K562 (cell line): ENCODE data around the gene A1CF. TPM values are rescaled to one million over a fixed set of nuclear protein-coding genes. Genes with fewer than 3 reads are reported as not detected.

ENCODE experiments used
- ATAC-seq: fragments of 200-7000 bp; cut with Tn5 transposase; 3 replicates; pipeline ENCODE4 v1.9.1; 2020; ENCODE audit warnings: moderate library complexity
- BruUV-seq: library from RNA; stranded (reverse); fragments of 400-500 nt; replicated peaks from 2 replicates; lab custom pipeline; 2021; lab: Mats Ljungman, UMichigan
- CTCF ChIA-PET: fragments of 300-600 bp; formaldehyde crosslinking; extraction: SDS; loops from one replicate; lab custom pipeline; 2021; ENCODE audit warnings: low intra/inter-chr PET ratio; lab: Yijun Ruan, JAX
- POLR2A ChIA-PET: fragments of 300-600, 350-650 bp; sonication (Branson Sonifier 250); formaldehyde crosslinking; extraction: SDS; loops from one replicate; lab custom pipeline; 2021; ENCODE audit warnings: antibody characterized with exemption, inconsistent platforms; lab: Yijun Ruan, JAX
- DNase-seq, 4 experiments: peaks; one replicate each; pipeline versions ENCODE4 v3.0.0 to v3.0.0-alpha.2; 2011 to 2018; ENCODE audit warnings: low spot score in 3 of 4, mixed read lengths in 3 of 4; ENCODE audit errors: extremely low read depth in 1 of 4
- FAIRE-seq: peaks from 2 replicates; lab custom pipeline; 2011; peaks lifted over from hg19 to GRCh38; lab: Jason Lieb, UNC
- H2AFZ ChIP-seq: 2 replicates; pipeline ENCODE4 v1.6.0; 2011; ENCODE audit warnings: low read depth, low read length, control low read depth, inconsistent platforms
- H3K27ac ChIP-seq: fragments of 200-600 bp; 3 replicates; pipeline ENCODE4 v1.8.0; 2011; ENCODE audit warnings: low read depth, mild to moderate bottlenecking, control low read depth, inconsistent platforms, low read length, moderate library complexity, mixed read lengths; ENCODE audit errors: extremely low read depth
- H3K27me3 ChIP-seq, 2 experiments: fragments of 300-600 bp in 1 of 2; 2 replicates in 1 of 2; 3 replicates in 1 of 2; pipeline versions ENCODE4 v1.6.0 to v1.8.0; 2011; ENCODE audit warnings: inconsistent platforms in 2 of 2, low read length in 2 of 2, mild to moderate bottlenecking in 1 of 2, mixed read lengths in 1 of 2, moderate library complexity in 1 of 2; ENCODE audit not compliant: control insufficient read depth in 2 of 2, insufficient read depth in 2 of 2
- H3K36me3 ChIP-seq: fragments of 300-600 bp; 3 replicates; pipeline ENCODE4 v1.8.0; 2011; ENCODE audit warnings: mild to moderate bottlenecking, low read length, inconsistent platforms; ENCODE audit not compliant: control insufficient read depth, insufficient read depth
- H3K4me1 ChIP-seq, 2 experiments: fragments of 200-600 bp in 1 of 2; replicated peaks in 1 of 2; 2 replicates in 1 of 2; 3 replicates in 1 of 2; pipeline versions ENCODE4 v1.5.1 to v1.8.0; 2011; ENCODE audit warnings: inconsistent platforms in 2 of 2, low read length in 2 of 2, mild to moderate bottlenecking in 1 of 2, mixed read lengths in 1 of 2, moderate library complexity in 1 of 2; ENCODE audit not compliant: control insufficient read depth in 2 of 2, insufficient read depth in 2 of 2
- H3K4me2 ChIP-seq: 2 replicates; pipeline ENCODE4 v1.6.1; 2011; ENCODE audit warnings: low read length, control low read depth, inconsistent platforms, mixed read lengths; ENCODE audit not compliant: insufficient read depth
- H3K4me3 ChIP-seq: fragments of 200-600 bp; sonication (generic), shearing (Covaris generic); 2 replicates; pipeline ENCODE4 v1.5.1; 2016; ENCODE audit warnings: control low read depth, inconsistent platforms
- H3K79me2 ChIP-seq: fragments of 200-600 bp; 3 replicates; pipeline ENCODE4 v1.8.0; 2011; ENCODE audit warnings: low read length, inconsistent platforms; ENCODE audit not compliant: control insufficient read depth, insufficient read depth
- H3K9ac ChIP-seq, 2 experiments: 2 replicates each; pipeline versions ENCODE4 v1.6.0 to v1.6.1; 2011; ENCODE audit warnings: low read depth in 2 of 2, low read length in 2 of 2, control low read depth in 1 of 2, inconsistent platforms in 1 of 2, mild to moderate bottlenecking in 1 of 2, mixed read lengths in 1 of 2; ENCODE audit not compliant: insufficient read depth in 1 of 2
- H3K9me1 ChIP-seq: one replicate; pipeline ENCODE4 v1.6.0; 2011; ENCODE audit warnings: inconsistent platforms, mild to moderate bottlenecking, low read length, moderate library complexity; ENCODE audit not compliant: control insufficient read depth, insufficient read depth
- H3K9me3 ChIP-seq: replicated peaks from 2 replicates; pipeline ENCODE4 v1.5.1; 2011; ENCODE audit warnings: low read depth, low read length, inconsistent platforms; ENCODE audit not compliant: control insufficient read depth, insufficient read depth
- H4K20me1 ChIP-seq: replicated peaks from 2 replicates; pipeline ENCODE4 v1.6.1; 2011; ENCODE audit warnings: low read length, inconsistent platforms, mixed read lengths; ENCODE audit not compliant: control insufficient read depth, insufficient read depth
- WGBS: fragments of 100-300 bp; shearing (Covaris generic); methylation state at CpG from one replicate; pipeline ENCODE4 v1.1.6; 2016; ENCODE audit warnings: low coverage, mixed read lengths; ENCODE audit not compliant: insufficient coverage; ENCODE audit errors: missing lambda C conversion rate; 5-methylcytosine and 5-hydroxymethylcytosine counted together
- in situ Hi-C: fragments of 300-500 bp; cut with MboI; formaldehyde crosslinking; loops from 4 replicates; pipeline ENCODE4 v1.15.0; 2018; ENCODE audit warnings: inconsistent platforms, mixed read lengths
- intact Hi-C: fragments of 100-400 bp; cut with micrococcal nuclease; formaldehyde crosslinking; loops from 2 replicates; pipeline ENCODE4 v1.14.2; 2022
- polyA plus RNA-seq, 8 experiments: library from polyadenylated mRNA; depleted of rRNA in 4 of 8; stranded (reverse) in 5 of 8; unstranded in 3 of 8; fragments of >200 nt; fragmentation: Nextera tagmentation in 2 of 8; fragmentation: Illumina TruSeq in 1 of 8; extraction: Ambion mirVana in 2 of 8; extraction: Trizol in 1 of 8; gene quantifications; 2 replicates each; pipeline versions ENCODE4 v1.2.1 to v1.2.3, GENCODE V29; 2011 to 2014; ENCODE audit warnings: inconsistent platforms in 1 of 8, missing spikeins in 1 of 8
- total RNA-seq, 7 experiments: library from RNA; depleted of rRNA in 6 of 7; stranded (reverse); fragments of >200 nt in 6 of 7; fragmentation: Illumina TruSeq in 2 of 7; extraction: Trizol in 2 of 7; gene quantifications; 2 replicates each; pipeline versions ENCODE4 v1.2.1 to v1.2.3, GENCODE V29; 2011 to 2021; ENCODE audit warnings: low replicate concordance in 1 of 7
- TF ChIP-seq, protein P1 (sequence below): sonication (generic); formaldehyde crosslinking; IDR thresholded peaks from 2 replicates; pipeline ENCODE4 v1.8.1; 2023; ENCODE audit warnings: missing genetic modification reagents, mild to moderate bottlenecking, borderline replicate concordance
- TF ChIP-seq, protein P2 (sequence below): fragments of 200-800 bp; sonication (Bioruptor generic); IDR thresholded peaks from 2 replicates; pipeline ENCODE4 v1.6.1; 2017; ENCODE audit warnings: missing genetic modification characterization, missing compliant biosample characterization
- TF ChIP-seq, protein P3 (sequence below): fragments of 250-450 bp; sonication (Bioruptor Pico); IDR thresholded peaks from 2 replicates; pipeline ENCODE4 v1.5.0; 2020; ENCODE audit warnings: mild to moderate bottlenecking, borderline replicate concordance

A1CF gene
- total and polyA plus RNA-seq, 9 of the 15 experiments (the other 6 are each of a cell fraction or from before 2014, with no cell fraction given): 0.11 TPM; not detected in 8

- TF ChIP-seq, protein P1, sequence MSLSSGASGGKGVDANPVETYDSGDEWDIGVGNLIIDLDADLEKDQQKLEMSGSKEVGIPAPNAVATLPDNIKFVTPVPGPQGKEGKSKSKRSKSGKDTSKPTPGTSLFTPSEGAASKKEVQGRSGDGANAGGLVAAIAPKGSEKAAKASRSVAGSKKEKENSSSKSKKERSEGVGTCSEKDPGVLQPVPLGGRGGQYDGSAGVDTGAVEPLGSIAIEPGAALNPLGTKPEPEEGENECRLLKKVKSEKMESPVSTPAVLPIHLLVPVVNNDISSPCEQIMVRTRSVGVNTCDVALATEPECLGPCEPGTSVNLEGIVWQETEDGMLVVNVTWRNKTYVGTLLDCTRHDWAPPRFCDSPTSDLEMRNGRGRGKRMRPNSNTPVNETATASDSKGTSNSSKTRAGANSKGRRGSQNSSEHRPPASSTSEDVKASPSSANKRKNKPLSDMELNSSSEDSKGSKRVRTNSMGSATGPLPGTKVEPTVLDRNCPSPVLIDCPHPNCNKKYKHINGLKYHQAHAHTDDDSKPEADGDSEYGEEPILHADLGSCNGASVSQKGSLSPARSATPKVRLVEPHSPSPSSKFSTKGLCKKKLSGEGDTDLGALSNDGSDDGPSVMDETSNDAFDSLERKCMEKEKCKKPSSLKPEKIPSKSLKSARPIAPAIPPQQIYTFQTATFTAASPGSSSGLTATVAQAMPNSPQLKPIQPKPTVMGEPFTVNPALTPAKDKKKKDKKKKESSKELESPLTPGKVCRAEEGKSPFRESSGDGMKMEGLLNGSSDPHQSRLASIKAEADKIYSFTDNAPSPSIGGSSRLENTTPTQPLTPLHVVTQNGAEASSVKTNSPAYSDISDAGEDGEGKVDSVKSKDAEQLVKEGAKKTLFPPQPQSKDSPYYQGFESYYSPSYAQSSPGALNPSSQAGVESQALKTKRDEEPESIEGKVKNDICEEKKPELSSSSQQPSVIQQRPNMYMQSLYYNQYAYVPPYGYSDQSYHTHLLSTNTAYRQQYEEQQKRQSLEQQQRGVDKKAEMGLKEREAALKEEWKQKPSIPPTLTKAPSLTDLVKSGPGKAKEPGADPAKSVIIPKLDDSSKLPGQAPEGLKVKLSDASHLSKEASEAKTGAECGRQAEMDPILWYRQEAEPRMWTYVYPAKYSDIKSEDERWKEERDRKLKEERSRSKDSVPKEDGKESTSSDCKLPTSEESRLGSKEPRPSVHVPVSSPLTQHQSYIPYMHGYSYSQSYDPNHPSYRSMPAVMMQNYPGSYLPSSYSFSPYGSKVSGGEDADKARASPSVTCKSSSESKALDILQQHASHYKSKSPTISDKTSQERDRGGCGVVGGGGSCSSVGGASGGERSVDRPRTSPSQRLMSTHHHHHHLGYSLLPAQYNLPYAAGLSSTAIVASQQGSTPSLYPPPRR (CRISPR knock-in tag): no peak
Observed at GRCh38 chr10:50857579-50857978, 27.8 kb downstream of the A1CF start (continued).

DNA sequence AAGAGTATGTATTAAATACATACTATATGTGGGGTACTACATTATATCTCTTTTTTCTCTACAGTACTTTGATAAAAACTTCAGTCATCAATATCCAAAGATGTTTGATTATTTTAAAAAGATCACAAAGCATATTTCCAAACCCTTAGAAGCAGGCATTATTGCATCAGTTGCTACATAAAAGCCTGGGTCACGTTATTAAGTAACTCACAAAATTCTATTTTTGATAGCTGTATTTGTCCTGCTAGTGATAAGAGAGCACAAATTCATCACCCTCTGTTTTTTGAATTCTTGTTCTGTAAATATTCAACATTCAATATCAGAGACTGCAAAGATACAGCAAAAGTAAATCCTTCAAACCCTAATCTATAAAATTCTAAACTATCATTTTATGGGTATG lies 30.0 kb downstream of the A1CF start:
- in situ Hi-C loops: no loop called here
- Histone ChIP-seq H3K4me2 (no peak overlapping the region), H3K4me1 (no peaks in the 10 kb centered on the region), H3K27me3 (no peaks in the 10 kb centered on the region), H3K9me1 (no peaks in the 10 kb centered on the region), H3K9me3 (no peaks in the 10 kb centered on the region), H4K20me1 (no peaks in the 10 kb centered on the region), H2AFZ (no peak overlapping the region), H3K79me2 (no peaks in the 10 kb centered on the region), H3K36me3 (no peaks in the 10 kb centered on the region), H3K9ac (no peak overlapping the region), H3K4me3 (no peak overlapping the region), H3K27ac (no peak overlapping the region)
- no peak for DNase-seq
- POLR2A ChIA-PET: no interaction called here
- intact Hi-C loops: no loop called here
- ATAC-seq: no peak
- no peak for FAIRE-seq
- no TSS peak for BruUV-seq
- CTCF ChIA-PET: no interaction called here
- whole genome bisulfite sequencing: 0% methylated on average over 1 of the region's 1 CpG
- TF ChIP-seq, protein P2, sequence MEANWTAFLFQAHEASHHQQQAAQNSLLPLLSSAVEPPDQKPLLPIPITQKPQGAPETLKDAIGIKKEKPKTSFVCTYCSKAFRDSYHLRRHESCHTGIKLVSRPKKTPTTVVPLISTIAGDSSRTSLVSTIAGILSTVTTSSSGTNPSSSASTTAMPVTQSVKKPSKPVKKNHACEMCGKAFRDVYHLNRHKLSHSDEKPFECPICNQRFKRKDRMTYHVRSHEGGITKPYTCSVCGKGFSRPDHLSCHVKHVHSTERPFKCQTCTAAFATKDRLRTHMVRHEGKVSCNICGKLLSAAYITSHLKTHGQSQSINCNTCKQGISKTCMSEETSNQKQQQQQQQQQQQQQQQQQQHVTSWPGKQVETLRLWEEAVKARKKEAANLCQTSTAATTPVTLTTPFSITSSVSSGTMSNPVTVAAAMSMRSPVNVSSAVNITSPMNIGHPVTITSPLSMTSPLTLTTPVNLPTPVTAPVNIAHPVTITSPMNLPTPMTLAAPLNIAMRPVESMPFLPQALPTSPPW (CRISPR knock-in tag): no peak
- TF ChIP-seq, protein P3, sequence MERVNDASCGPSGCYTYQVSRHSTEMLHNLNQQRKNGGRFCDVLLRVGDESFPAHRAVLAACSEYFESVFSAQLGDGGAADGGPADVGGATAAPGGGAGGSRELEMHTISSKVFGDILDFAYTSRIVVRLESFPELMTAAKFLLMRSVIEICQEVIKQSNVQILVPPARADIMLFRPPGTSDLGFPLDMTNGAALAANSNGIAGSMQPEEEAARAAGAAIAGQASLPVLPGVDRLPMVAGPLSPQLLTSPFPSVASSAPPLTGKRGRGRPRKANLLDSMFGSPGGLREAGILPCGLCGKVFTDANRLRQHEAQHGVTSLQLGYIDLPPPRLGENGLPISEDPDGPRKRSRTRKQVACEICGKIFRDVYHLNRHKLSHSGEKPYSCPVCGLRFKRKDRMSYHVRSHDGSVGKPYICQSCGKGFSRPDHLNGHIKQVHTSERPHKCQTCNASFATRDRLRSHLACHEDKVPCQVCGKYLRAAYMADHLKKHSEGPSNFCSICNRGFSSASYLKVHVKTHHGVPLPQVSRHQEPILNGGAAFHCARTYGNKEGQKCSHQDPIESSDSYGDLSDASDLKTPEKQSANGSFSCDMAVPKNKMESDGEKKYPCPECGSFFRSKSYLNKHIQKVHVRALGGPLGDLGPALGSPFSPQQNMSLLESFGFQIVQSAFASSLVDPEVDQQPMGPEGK (CRISPR knock-in tag): no peak
- TF ChIP-seq, all 486 proteins: peak for 0
